Nephron (organoid): Measurements from ENCODE around the gene ADGRB3.

ENCODE experiments used
- H3K27ac Mint-ChIP-seq, 3 experiments: 2 replicates each; pipeline ENCODE4 v1.8.0; 2020; ENCODE audit warnings: mixed read lengths in 3 of 3, mild to moderate bottlenecking in 2 of 3, moderate library complexity in 1 of 3
- H3K27me3 Mint-ChIP-seq: 2 replicates; pipeline ENCODE4 v1.8.0; 2021; ENCODE audit warnings: low read depth, mild to moderate bottlenecking, moderate library complexity, mixed read lengths
- H3K36me3 Mint-ChIP-seq: 2 replicates; pipeline ENCODE4 v1.8.0; 2020; ENCODE audit warnings: low read depth, mixed read lengths
- H3K4me1 Mint-ChIP-seq: 2 replicates; pipeline ENCODE4 v1.8.0; 2020; ENCODE audit warnings: mixed read lengths
- H3K4me3 Mint-ChIP-seq, 3 experiments: 2 replicates each; pipeline ENCODE4 v1.8.0; 2020; ENCODE audit warnings: mild to moderate bottlenecking in 3 of 3, mixed read lengths in 3 of 3, moderate library complexity in 2 of 3
- H3K9me3 Mint-ChIP-seq: 2 replicates; pipeline ENCODE4 v1.8.0; 2020; ENCODE audit warnings: mixed read lengths
- CTCF ChIP-seq, 3 experiments: fragments of 200-600 bp; sonication (generic); IDR thresholded peaks; one replicate each; pipeline ENCODE4 v1.5.0; 2021; ENCODE audit warnings: antibody characterized with exemption in 3 of 3; ENCODE audit not compliant: unreplicated experiment in 3 of 3

The ADGRB3 gene

GRCh38 chr6:69340196-69340595, 705.1 kb downstream of the ADGRB3 start:
- Mint-ChIP-seq H3K9me3 (no peaks in the 10 kb centered on the region), H3K4me1 (peaks cover 4% of the 10 kb centered on the region), H3K27me3 (no peaks in the 10 kb centered on the region), H3K36me3 (no peaks in the 10 kb centered on the region), H3K27ac (no peak overlapping the region), H3K4me3 (no peak overlapping the region)
- no peak for TF ChIP-seq CTCF (IDR thresholded peaks at IDR 0.05; ENCODE audit: unreplicated experiment in 3 of 3)

- TF ChIP-seq CTCF (IDR thresholded peaks at IDR 0.05; ENCODE audit: unreplicated experiment in 3 of 3), result no peak
- H3K36me3 Mint-ChIP-seq, result no peaks in the 10 kb centered on the region
Observed at GRCh38 chr6:69343851-69344250, 708.8 kb downstream of the ADGRB3 start.

GRCh38 chr6:69349771-69350170, 714.7 kb downstream of the ADGRB3 start:
- H3K27me3 Mint-ChIP-seq, result no peaks in the 10 kb centered on the region
- no peak for TF ChIP-seq CTCF (IDR thresholded peaks at IDR 0.05; ENCODE audit: unreplicated experiment in 3 of 3)
- H3K4me3 Mint-ChIP-seq, result no peak overlapping the region
- no peak overlapping the region for H3K27ac Mint-ChIP-seq
- H3K9me3 Mint-ChIP-seq, result peaks cover 11% of the 10 kb centered on the region
- H3K4me1 Mint-ChIP-seq, result no peaks in the 10 kb centered on the region
- no peaks in the 10 kb centered on the region for H3K36me3 Mint-ChIP-seq

More at GRCh38 chr6:69343851-69344250, 708.8 kb downstream of the ADGRB3 start:
- Mint-ChIP-seq H3K9me3 (peaks cover 11% of the 10 kb centered on the region), H3K27ac (no peak overlapping the region), H3K27me3 (no peaks in the 10 kb centered on the region), H3K4me3 (no peak overlapping the region), H3K4me1 (peaks cover 4% of the 10 kb centered on the region)

- Mint-ChIP-seq H3K4me3 (no peak overlapping the region), H3K36me3 (no peaks in the 10 kb centered on the region), H3K27ac (no peak overlapping the region), H3K27me3 (no peaks in the 10 kb centered on the region), H3K9me3 (no peaks in the 10 kb centered on the region), H3K4me1 (peaks cover 8% of the 10 kb centered on the region)
- TF ChIP-seq CTCF (IDR thresholded peaks at IDR 0.05; ENCODE audit: unreplicated experiment in 3 of 3), result no peak
Observed at GRCh38 chr6:69362209-69362608, 727.1 kb downstream of the ADGRB3 start.

- no peaks in the 10 kb centered on the region for H3K9me3 Mint-ChIP-seq
- TF ChIP-seq CTCF (IDR thresholded peaks at IDR 0.05; ENCODE audit: unreplicated experiment in 3 of 3), result no peak
- no peaks in the 10 kb centered on the region for H3K27me3 Mint-ChIP-seq
- H3K27ac Mint-ChIP-seq, result no peak overlapping the region
- H3K36me3 Mint-ChIP-seq, result no peaks in the 10 kb centered on the region
- H3K4me3 Mint-ChIP-seq, result no peak overlapping the region
- peaks cover 8% of the 10 kb centered on the region for H3K4me1 Mint-ChIP-seq
Observed at GRCh38 chr6:69366831-69367230, 731.7 kb downstream of the ADGRB3 start.

GRCh38 chr6:69368613-69369012, 733.5 kb downstream of the ADGRB3 start:
- TF ChIP-seq CTCF (IDR thresholded peaks at IDR 0.05; ENCODE audit: unreplicated experiment in 3 of 3), result no peak
- H3K4me3 Mint-ChIP-seq, result no peak overlapping the region
- H3K27me3 Mint-ChIP-seq, result no peaks in the 10 kb centered on the region
- H3K27ac Mint-ChIP-seq, result peak overlapping the region in 2 of 3 experiments; percentile 6 to 21
- H3K36me3 Mint-ChIP-seq, result no peaks in the 10 kb centered on the region
- H3K4me1 Mint-ChIP-seq, result peaks cover 8% of the 10 kb centered on the region
- H3K9me3 Mint-ChIP-seq, result no peaks in the 10 kb centered on the region
